H7 (cell line): Measurements from ENCODE around the gene DUOX1. TPM values are rescaled to one million over a fixed set of nuclear protein-coding genes. Genes with fewer than 3 reads are reported as not detected.

Experiments used
- DNase-seq: peaks from one replicate; pipeline ENCODE4 v3.0.0; 2012
- H3K27me3 ChIP-seq: 2 replicates; pipeline ENCODE4 v1.6.0; 2011; ENCODE audit warnings: mild to moderate bottlenecking, low read length; ENCODE audit not compliant: control insufficient read depth, insufficient read depth
- H3K36me3 ChIP-seq: replicated peaks from 2 replicates; pipeline ENCODE4 v1.5.1; 2011; ENCODE audit warnings: low read length; ENCODE audit not compliant: control insufficient read depth, insufficient read depth
- H3K4me3 ChIP-seq: 2 replicates; pipeline ENCODE4 v1.5.1; 2011; ENCODE audit warnings: low read depth, mild to moderate bottlenecking, control low read depth, low read length, moderate library complexity; ENCODE audit not compliant: insufficient read depth
- total RNA-seq: library from RNA; depleted of rRNA; stranded (reverse); fragments of >200 nt; shearing (Covaris generic); gene quantifications from 2 replicates; pipeline ENCODE4 v1.2.3, GENCODE V29; 2014; rRNA removed

The DUOX1 gene
- total RNA-seq, 1 experiment from 2014 or later = 0.24 TPM

- no peaks in the 10 kb centered on the region for H3K36me3 ChIP-seq
- no peaks in the 10 kb centered on the region for H3K27me3 ChIP-seq
- DNase-seq = peak; percentile 77
Observed at GRCh38 chr15:45205192-45205591, 75.4 kb downstream of the DUOX1 start.

GRCh38 chr15:45212493-45212892, 82.7 kb downstream of the DUOX1 start:
- H3K27me3 ChIP-seq = no peaks in the 10 kb centered on the region
- H3K36me3 ChIP-seq = no peaks in the 10 kb centered on the region
- no peak for DNase-seq
- no peak overlapping the region for H3K4me3 ChIP-seq

More at GRCh38 chr15:45205192-45205591, 75.4 kb downstream of the DUOX1 start:
- no peak overlapping the region for H3K4me3 ChIP-seq

Other genes with a start within 250 kb of the DUOX1 start
- gene TERB2, start 173.3 kb upstream of the DUOX1 start, total RNA-seq = not detected in 2 replicates
- gene SORD, start 106.8 kb upstream of the DUOX1 start, total RNA-seq = 53.1 and 58.4 TPM in 2 replicates
- 0.15 TPM in 1 of 2 replicates, not detected in the other for gene DUOX2, start 15.8 kb upstream of the DUOX1 start, total RNA-seq
- not detected in 2 replicates for gene DUOXA2, start 15.7 kb upstream of the DUOX1 start, total RNA-seq
- 0.07 TPM in 1 of 2 replicates, not detected in the other for gene DUOXA1, start 115 bp upstream of the DUOX1 start, total RNA-seq
- 40.0 and 56.4 TPM in 2 replicates for gene SHF, start 58.0 kb downstream of the DUOX1 start, total RNA-seq
- 0.15 TPM in 1 of 2 replicates, not detected in the other for gene SLC28A2, start 122.2 kb downstream of the DUOX1 start, total RNA-seq
- gene GATM, start 248.6 kb downstream of the DUOX1 start, total RNA-seq = 23.8 and 37.6 TPM in 2 replicates